ENCODE measurements around the gene TANGO2. TPM values are rescaled to one million over a fixed set of nuclear protein-coding genes. Genes with fewer than 3 reads are reported as not detected.

TANGO2 gene
- total and polyA plus RNA-seq, 2 of the 8 experiments (the other 6 are each of a cell fraction or from before 2014, with no cell fraction given): 10.1 to 18.4 TPM

DNA sequence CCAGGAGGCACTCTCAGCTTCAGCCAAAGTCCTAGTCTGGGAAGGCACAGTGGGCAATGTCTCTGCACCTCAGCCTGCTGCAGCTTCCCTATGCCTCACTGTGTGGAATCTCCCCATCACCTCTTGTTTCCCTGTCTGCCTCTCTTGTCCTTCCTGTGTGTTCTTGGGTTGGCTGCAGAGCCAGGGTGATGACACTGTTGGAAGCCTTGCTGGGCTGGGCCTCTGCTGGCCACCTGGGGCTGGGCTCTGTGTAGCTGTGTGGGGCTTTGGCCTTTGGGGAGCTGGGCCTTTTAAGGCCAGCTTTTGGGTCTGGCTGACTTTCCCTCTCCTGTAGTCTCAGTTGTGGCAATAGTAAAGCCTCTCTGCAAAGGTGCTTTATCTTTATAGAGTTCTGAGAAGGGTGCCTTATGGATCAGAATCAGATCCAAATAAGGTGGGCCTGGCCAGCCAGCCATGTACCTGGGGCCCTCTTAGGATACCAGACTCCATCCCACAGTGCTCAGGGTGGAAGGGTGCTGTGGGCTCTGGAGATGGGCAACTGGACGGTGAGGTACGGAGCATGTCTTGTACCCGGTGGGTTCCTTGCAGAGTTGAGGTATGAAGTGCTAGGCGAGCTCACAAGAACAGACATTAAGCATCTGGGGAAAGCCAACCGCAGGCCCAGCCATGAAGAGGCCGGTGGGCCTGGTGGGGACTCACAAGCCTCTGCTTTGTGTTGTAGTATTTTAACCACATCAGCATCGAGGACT, 84.7 kb downstream of the TANGO2 start:
- no peak overlapping the region for H2BK120ac ChIP-seq (replicated peaks; ENCODE audit: low read depth, low read length)
- no peak overlapping the region for H3K23ac ChIP-seq (ENCODE audit: insufficient read length)
- H3K9ac ChIP-seq (replicated peaks in 1 of 4; ENCODE audit: extremely low read depth in 1 of 4, low read depth in 3 of 4, low read length in 3 of 4): no peak overlapping the region
- peaks cover 0 to 2% (median 0%) of the 10 kb centered on the region in 4 experiments; a peak in 1 of 7 replicates for H3K4me1 ChIP-seq (replicated peaks in 1 of 4; ENCODE audit: control insufficient read depth in 3 of 4, insufficient read depth in 4 of 4, low read length in 3 of 4)
- TF ChIP-seq, protein P1, sequence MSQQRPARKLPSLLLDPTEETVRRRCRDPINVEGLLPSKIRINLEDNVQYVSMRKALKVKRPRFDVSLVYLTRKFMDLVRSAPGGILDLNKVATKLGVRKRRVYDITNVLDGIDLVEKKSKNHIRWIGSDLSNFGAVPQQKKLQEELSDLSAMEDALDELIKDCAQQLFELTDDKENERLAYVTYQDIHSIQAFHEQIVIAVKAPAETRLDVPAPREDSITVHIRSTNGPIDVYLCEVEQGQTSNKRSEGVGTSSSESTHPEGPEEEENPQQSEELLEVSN (IDR thresholded peaks at IDR 0.05): no peak
- TF ChIP-seq RBBP5 (IDR thresholded peaks at IDR 0.05; ENCODE audit: borderline replicate concordance, low read depth, low read length) (no peak), TAF7 (optimal IDR thresholded peaks at IDR 0.05; ENCODE audit: borderline replicate concordance, low read depth, low read length) (no peak), MAFK (IDR thresholded peaks at IDR 0.05; ENCODE audit: low read depth, low read length) (no peak)
- POLR2A ChIA-PET (ENCODE audit: partially characterized antibody): interaction anchor here (1.2 to 29.4 kb wide), 4 partner anchors 6 to 26 kb away, joined by 6 to 598 read pairs (median 320); partner anchors contain the start of genes DGCR8, RANBP1 and TRMT2A
- H3K4ac ChIP-seq (replicated peaks; ENCODE audit: insufficient read length, low read depth, low read length): no peak overlapping the region
- peaks cover 0 to 19% of the 10 kb centered on the region in 2 experiments; a peak in 3 of 4 replicates for H3K79me2 ChIP-seq (ENCODE audit: control insufficient read depth in 1 of 2, insufficient read depth in 2 of 2, low read length in 2 of 2)
- no peak overlapping the region for H4K5ac ChIP-seq (ENCODE audit: insufficient read length, low read depth, low read length)
- H2AFZ ChIP-seq (ENCODE audit: low read length): no peak overlapping the region
- DNase-seq (ENCODE audit: low read depth in 1 of 2, low spot score in 2 of 2) (no peak), FAIRE-seq (no peak)
- H3K27me3 ChIP-seq (replicated peaks in 1 of 4; ENCODE audit: control insufficient read depth in 3 of 4, extremely low read depth in 1 of 4, insufficient read depth in 3 of 4, low read length in 3 of 4): no peaks in the 10 kb centered on the region
- H3K79me1 ChIP-seq (ENCODE audit: low read depth, low read length): peaks cover 14% of the 10 kb centered on the region
- H3K4me3 ChIP-seq (ENCODE audit: extremely low read depth in 1 of 4, insufficient read depth in 2 of 4, low read depth in 3 of 4, low read length in 4 of 4): no peak overlapping the region
- H3K4me2 ChIP-seq (ENCODE audit: insufficient read depth in 1 of 2, low read depth in 2 of 2, low read length in 2 of 2): no peak overlapping the region
- CTCF ChIA-PET (ENCODE audit: partially characterized antibody): interaction anchor here (1.0 to 3.3 kb wide), 5 partner anchors 10 to 20 kb away, joined by 3 to 16 read pairs (median 6); no protein-coding TSS in a partner anchor
- H4K8ac ChIP-seq (ENCODE audit: extremely low read depth, insufficient read depth, low read length): no peak overlapping the region
- no peak overlapping the region for H3K18ac ChIP-seq (ENCODE audit: extremely low read depth, low read length)
- no peak overlapping the region for H2AK5ac ChIP-seq (ENCODE audit: low read depth, low read length)
- no peak overlapping the region for H3K27ac ChIP-seq (ENCODE audit: low read depth, low read length)
- H2BK20ac ChIP-seq (ENCODE audit: low read length): no peak overlapping the region
- WGBS, 2 experiments (ENCODE audit: extremely low coverage in 1 of 2, insufficient coverage in 1 of 2, insufficient read length in 1 of 2, insufficient replicate concordance in 2 of 2, low coverage in 1 of 2, low lambda C conversion rate in 2 of 2, missing lambda C conversion rate in 1 of 2): 93% methylated on average over 7 of the region's 7 CpGs; no CpG with 5 or more reads in 1 of the 2 experiments
- peak overlapping the region; percentile 60; the same call in 1 of the 2 replicates for H2BK5ac ChIP-seq (ENCODE audit: low read depth, low read length)
- no peak overlapping the region for H2BK15ac ChIP-seq (ENCODE audit: low read length)
- peaks cover 60 to 84% (median 67%) of the 10 kb centered on the region in 4 experiments for H3K36me3 ChIP-seq (ENCODE audit: control insufficient read depth in 2 of 4, insufficient read depth in 4 of 4, low read length in 3 of 4)
- peaks cover 21 to 49% of the 10 kb centered on the region in 2 experiments for H4K20me1 ChIP-seq (replicated peaks in 1 of 2; ENCODE audit: control insufficient read depth in 1 of 2, insufficient read depth in 2 of 2, low read length in 2 of 2)
- H3K9me3 ChIP-seq (ENCODE audit: insufficient read depth in 2 of 2, low read depth in 1 of 2, low read length in 1 of 2): no peaks in the 10 kb centered on the region
- H4K91ac ChIP-seq (replicated peaks; ENCODE audit: insufficient read length, low read length): no peak overlapping the region
- H3K14ac ChIP-seq (ENCODE audit: insufficient read length): no peak overlapping the region
- H2BK12ac ChIP-seq (ENCODE audit: low read depth, low read length): no peak overlapping the region
- H3K56ac ChIP-seq (replicated peaks; ENCODE audit: insufficient read length, low read depth, low read length): no peak overlapping the region
- no peaks in the 10 kb centered on the region for H3K23me2 ChIP-seq (ENCODE audit: low read depth, low read length)

All from H1 (cell line).